Activated CD8-positive, alpha-beta T cell treated with anti-CD3 and anti-CD28 coated beads for 36 hours (primary cell): ENCODE results near the gene TGFBR2. TPM values are rescaled to one million over a fixed set of nuclear protein-coding genes. Genes with fewer than 3 reads are reported as not detected.

ENCODE experiments used
- ATAC-seq: fragments of 200-7000 bp; cut with Tn5 transposase; one replicate; pipeline ENCODE4 v1.10.0; 2021; ENCODE audit warnings: mild to moderate bottlenecking, moderate library complexity
- CTCF ChIA-PET: fragments of 350-600 bp; sonication (Branson Sonifier 250); formaldehyde crosslinking; loops from one replicate; lab custom pipeline; 2021; ENCODE audit warnings: antibody characterized with exemption; lab: Charles Lee
- POLR2A ChIA-PET: fragments of 350-600 bp; sonication (Branson Sonifier 250); formaldehyde crosslinking; loops from one replicate; lab custom pipeline; 2021; ENCODE audit warnings: antibody characterized with exemption; lab: Charles Lee
- DNase-seq: peaks from one replicate; pipeline ENCODE4 v3.0.0-alpha.2; 2020
- H3K27ac Mint-ChIP-seq: one replicate; pipeline ENCODE4 v1.8.0; 2021; ENCODE audit warnings: mild to moderate bottlenecking, mixed read lengths
- H3K27me3 Mint-ChIP-seq: one replicate; pipeline ENCODE4 v1.8.0; 2021; ENCODE audit warnings: mixed read lengths
- H3K36me3 Mint-ChIP-seq: one replicate; pipeline ENCODE4 v1.8.0; 2021; ENCODE audit warnings: low read depth, mixed read lengths
- H3K4me1 Mint-ChIP-seq: one replicate; pipeline ENCODE4 v1.8.0; 2021; ENCODE audit warnings: low read depth, mixed read lengths
- H3K4me3 Mint-ChIP-seq: one replicate; pipeline ENCODE4 v1.8.0; 2021; ENCODE audit warnings: mild to moderate bottlenecking, moderate library complexity, mixed read lengths
- H3K9me3 Mint-ChIP-seq: one replicate; pipeline ENCODE4 v1.8.0; 2021; ENCODE audit warnings: mixed read lengths
- intact Hi-C: fragments of 100-400 bp; cut with micrococcal nuclease; formaldehyde crosslinking; loops from one replicate; pipeline ENCODE4 v1.10.0; 2022
- total RNA-seq, 2 experiments: library from RNA; stranded (reverse); gene quantifications; one replicate each; pipeline ENCODE4 v1.2.3, GENCODE V29; 2021
- TF ChIP-seq, protein P1 (sequence below): fragments of 200-600 bp; IDR thresholded peaks from one replicate; pipeline ENCODE4 v1.8.0; 2022; ENCODE audit warnings: antibody characterized with exemption, mild to moderate bottlenecking

The TGFBR2 gene
- total RNA-seq, 2 experiments from 2014 or later, result 49.1 to 50.0 TPM

DNA sequence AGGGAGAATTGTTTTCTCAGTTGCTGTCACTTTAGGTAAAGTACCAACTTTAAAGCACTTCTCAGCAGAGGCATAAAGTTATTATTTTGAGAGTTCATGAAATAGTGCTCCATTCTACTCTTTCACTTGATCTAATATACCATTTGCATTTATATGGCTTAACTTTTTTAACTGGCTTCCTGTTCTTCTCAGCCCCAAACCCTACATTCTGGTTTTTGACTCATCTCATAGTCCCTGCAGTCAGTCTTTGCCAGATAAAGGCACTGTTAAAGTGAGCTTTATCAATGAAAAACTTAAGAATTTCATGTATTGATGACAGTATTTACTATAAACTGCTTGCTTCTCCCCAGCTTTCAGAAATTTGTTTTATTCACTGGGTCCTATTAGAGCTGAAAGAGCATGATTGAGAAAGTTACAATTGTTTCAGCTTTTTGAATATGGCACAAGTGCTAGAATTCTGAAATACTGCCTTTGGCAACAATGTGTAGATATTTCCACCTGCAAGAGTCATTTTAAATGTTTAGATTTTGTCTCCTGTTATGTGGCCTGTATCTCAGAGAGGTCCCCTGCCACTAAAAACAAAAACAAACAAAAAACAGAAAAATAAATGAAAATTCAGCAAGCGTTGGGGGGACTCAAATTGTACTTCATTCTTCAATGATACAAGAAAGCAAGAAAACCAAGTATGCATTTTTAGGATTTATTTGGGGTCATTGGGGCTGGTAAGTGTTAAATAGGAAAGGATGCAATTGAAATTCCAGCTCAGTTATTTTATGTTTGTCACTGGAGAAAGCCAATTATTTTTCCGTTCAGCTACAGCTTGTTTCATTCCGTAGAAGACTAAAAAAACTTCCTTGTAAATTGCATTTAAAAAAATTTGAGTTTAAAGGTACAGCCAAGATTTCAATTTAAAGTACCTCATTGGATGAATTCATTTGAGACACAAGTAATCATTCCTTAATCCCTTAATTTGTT is 28.6 kb downstream of the TGFBR2 start:
- no peaks in the 10 kb centered on the region for H3K9me3 Mint-ChIP-seq

DNA sequence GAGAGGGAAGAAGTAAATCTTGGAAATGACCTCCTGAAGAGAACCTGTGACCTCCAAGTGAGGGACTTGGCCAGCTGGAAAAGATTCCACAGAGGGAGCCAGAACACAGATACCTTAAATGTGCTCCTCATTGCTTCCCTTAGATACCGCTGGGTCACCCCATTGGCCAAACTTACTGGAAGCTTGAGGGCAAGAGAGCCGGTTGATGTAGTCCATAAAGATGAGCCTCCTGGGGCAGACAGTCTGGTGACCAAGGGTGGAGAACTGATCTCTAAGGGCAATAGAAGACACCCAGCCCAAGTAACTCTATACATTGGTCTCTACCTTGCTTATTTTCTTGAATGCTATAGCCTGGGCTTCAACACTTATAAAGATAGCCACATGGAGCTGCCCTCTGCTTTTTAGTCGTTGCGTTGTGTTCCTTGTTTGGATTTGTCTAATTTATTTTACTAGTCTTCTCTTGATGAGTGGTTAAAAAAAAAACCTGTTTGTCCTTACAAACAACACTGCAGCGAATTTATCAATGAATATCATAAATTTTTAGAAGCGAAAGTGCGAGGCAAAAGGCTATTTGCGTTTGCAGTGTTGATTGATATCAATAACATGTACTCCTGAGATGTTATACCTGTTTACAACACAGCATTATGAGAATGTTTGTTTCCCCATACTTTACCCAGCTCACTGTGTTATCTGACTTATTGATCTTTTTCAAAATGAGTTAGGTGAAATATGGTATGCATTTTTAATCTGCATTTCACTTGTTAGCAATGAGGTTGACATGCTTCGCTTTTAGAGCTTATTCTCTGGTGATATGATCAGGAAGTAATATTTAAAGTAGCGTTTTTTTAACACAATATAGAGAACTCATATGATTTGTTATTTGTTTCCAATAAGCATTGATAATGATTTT is 31.2 kb downstream of the TGFBR2 start:
- Mint-ChIP-seq H3K27ac (peak overlapping the region; percentile 98), H3K9me3 (no peaks in the 10 kb centered on the region), H3K36me3 (peaks cover 63% of the 10 kb centered on the region), H3K27me3 (no peaks in the 10 kb centered on the region), H3K4me3 (peak overlapping the region; percentile 62), H3K4me1 (peaks cover 95% of the 10 kb centered on the region)
- TF ChIP-seq, protein P1, sequence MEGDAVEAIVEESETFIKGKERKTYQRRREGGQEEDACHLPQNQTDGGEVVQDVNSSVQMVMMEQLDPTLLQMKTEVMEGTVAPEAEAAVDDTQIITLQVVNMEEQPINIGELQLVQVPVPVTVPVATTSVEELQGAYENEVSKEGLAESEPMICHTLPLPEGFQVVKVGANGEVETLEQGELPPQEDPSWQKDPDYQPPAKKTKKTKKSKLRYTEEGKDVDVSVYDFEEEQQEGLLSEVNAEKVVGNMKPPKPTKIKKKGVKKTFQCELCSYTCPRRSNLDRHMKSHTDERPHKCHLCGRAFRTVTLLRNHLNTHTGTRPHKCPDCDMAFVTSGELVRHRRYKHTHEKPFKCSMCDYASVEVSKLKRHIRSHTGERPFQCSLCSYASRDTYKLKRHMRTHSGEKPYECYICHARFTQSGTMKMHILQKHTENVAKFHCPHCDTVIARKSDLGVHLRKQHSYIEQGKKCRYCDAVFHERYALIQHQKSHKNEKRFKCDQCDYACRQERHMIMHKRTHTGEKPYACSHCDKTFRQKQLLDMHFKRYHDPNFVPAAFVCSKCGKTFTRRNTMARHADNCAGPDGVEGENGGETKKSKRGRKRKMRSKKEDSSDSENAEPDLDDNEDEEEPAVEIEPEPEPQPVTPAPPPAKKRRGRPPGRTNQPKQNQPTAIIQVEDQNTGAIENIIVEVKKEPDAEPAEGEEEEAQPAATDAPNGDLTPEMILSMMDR, result no peak
- ATAC-seq (no peak), DNase-seq (no peak)
- CTCF ChIA-PET, result interaction anchor here (0.8 to 1.2 kb wide), 4 partner anchors 9 to 32 kb away, joined by 3 to 4 read pairs (median 4); partner anchors contain the start of gene TGFBR2
- POLR2A ChIA-PET, result interaction anchor here (0.7 to 11.8 kb wide), 8 partner anchors 9 to 56 kb away, joined by 3 to 173 read pairs (median 11); partner anchors contain the start of gene TGFBR2
- intact Hi-C loops, result no loop called here

More for the DNA sequence above, 28.6 kb downstream of the TGFBR2 start:
- ChIA-PET CTCF (interaction anchor here (0.7 to 2.0 kb wide), 7 partner anchors 12 to 316 kb away, joined by 3 to 8 read pairs (median 5); no protein-coding TSS in a partner anchor), POLR2A (interaction anchor here (1.2 to 6.5 kb wide), 13 partner anchors 9 to 29 kb away, joined by 3 to 48 read pairs (median 5); partner anchors contain the start of gene TGFBR2)
- H3K4me1 Mint-ChIP-seq, result peaks cover 97% of the 10 kb centered on the region
- H3K27ac Mint-ChIP-seq, result peak overlapping the region; percentile 98
- no peaks in the 10 kb centered on the region for H3K27me3 Mint-ChIP-seq
- DNase-seq, result no peak
- H3K36me3 Mint-ChIP-seq, result peaks cover 72% of the 10 kb centered on the region
- peak overlapping the region; percentile 59 for H3K4me3 Mint-ChIP-seq
- ATAC-seq, result no peak
- intact Hi-C loops, result no loop called here
- TF ChIP-seq, protein P1, result peak; percentile 14

DNA sequence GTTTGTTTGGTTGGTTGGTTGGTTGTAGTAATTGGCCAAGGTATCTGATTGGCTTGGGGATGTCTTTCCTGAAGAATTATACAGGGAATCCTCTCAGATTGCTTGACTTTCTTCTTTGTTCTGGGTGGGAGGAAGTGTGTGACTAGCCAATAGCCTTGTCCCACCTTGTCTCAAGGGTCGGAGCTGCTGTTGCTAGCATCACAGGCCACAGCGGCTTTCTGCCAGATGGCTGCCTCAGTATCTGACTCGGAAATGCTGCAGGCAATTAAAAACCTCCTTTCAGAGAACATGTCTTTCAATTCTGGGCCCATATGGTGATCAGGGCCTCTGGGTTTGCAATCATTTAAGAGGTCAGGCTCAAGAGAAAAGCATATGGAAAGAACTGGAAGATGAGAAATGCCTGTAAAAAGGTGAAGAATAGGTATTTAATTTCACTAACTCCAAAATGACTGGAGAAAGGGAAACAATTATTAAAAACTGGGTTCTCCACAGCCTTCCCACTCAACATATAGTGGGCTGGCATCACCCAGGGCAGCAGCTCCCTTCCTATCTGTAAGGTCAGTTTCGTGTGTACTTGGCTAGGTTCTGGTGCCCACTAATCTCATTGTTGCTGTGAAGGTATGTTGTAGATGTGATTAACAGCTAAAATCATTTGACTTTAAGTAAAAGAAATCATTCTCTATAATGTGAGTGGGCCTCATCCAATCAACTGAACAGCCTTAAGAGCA is 32.4 kb downstream of the TGFBR2 start:
- intact Hi-C loops, result no loop called here
- no peaks in the 10 kb centered on the region for H3K27me3 Mint-ChIP-seq
- DNase-seq (peak; percentile 50), ATAC-seq (no peak)
- H3K4me1 Mint-ChIP-seq, result peaks cover 95% of the 10 kb centered on the region
- H3K4me3 Mint-ChIP-seq, result peak overlapping the region; percentile 62
- TF ChIP-seq, protein P1, result no peak
- CTCF ChIA-PET, result interaction anchor here (1.2 to 2.6 kb wide), 3 partner anchors 14 to 54 kb away, joined by 3 to 12 read pairs (median 5); no protein-coding TSS in a partner anchor
- peak overlapping the region; percentile 98 for H3K27ac Mint-ChIP-seq
- peaks cover 60% of the 10 kb centered on the region for H3K36me3 Mint-ChIP-seq
- POLR2A ChIA-PET, result interaction anchor here (0.7 to 11.8 kb wide), 9 partner anchors 9 to 34 kb away, joined by 3 to 173 read pairs (median 11); partner anchors contain the start of gene TGFBR2
- H3K9me3 Mint-ChIP-seq, result no peaks in the 10 kb centered on the region

DNA sequence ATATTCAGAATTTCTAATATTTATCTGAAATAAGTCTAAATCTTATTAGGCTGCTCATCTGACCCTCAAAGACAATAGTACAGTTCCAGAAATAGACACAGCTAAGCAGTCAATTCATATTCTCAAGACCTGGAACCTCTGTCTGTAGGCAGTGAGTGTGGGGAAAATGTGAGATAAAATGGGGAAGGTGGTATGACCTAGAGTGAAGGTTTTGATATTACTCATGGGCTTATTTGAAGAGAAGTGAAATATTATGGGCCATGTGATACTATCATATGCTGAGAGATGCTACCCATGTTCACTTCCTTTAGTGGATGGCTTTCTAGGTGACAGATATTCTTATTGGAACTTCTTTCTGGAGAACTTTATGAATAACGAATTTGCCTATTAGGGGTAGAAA is 33.5 kb downstream of the TGFBR2 start:
- Mint-ChIP-seq H3K36me3 (peaks cover 54% of the 10 kb centered on the region), H3K4me1 (peaks cover 95% of the 10 kb centered on the region), H3K9me3 (no peaks in the 10 kb centered on the region), H3K27me3 (no peaks in the 10 kb centered on the region), H3K27ac (peak overlapping the region; percentile 98), H3K4me3 (peak overlapping the region; percentile 62)
- ChIA-PET CTCF (interaction anchor here (1.2 to 2.6 kb wide), 3 partner anchors 15 to 53 kb away, joined by 3 to 12 read pairs (median 5); no protein-coding TSS in a partner anchor), POLR2A (interaction anchor here (0.7 to 11.8 kb wide), 7 partner anchors 10 to 35 kb away, joined by 3 to 173 read pairs (median 17); partner anchors contain the start of gene TGFBR2)
- TF ChIP-seq, protein P1, result no peak
- ATAC-seq (peak; percentile 60), DNase-seq (peak; percentile 49)
- intact Hi-C loops, result loop anchor here (2.0 to 5.0 kb wide), 3 partner anchors 15 to 33 kb away; partner anchors contain the start of gene TGFBR2
